Middle frontal gyrus (tissue), 1 donor: ENCODE results near the gene OTUB1.

Experiments used
- DNase-seq: peaks from one replicate; pipeline ENCODE4 v3.0.0-alpha.2; 2015; ENCODE audit warnings: low spot score; ENCODE audit errors: extremely low spot score

The OTUB1 gene

GRCh38 chr11:64022125-64022784, 36.0 kb downstream of the OTUB1 start:
- DNase-seq = no peak

DNA sequence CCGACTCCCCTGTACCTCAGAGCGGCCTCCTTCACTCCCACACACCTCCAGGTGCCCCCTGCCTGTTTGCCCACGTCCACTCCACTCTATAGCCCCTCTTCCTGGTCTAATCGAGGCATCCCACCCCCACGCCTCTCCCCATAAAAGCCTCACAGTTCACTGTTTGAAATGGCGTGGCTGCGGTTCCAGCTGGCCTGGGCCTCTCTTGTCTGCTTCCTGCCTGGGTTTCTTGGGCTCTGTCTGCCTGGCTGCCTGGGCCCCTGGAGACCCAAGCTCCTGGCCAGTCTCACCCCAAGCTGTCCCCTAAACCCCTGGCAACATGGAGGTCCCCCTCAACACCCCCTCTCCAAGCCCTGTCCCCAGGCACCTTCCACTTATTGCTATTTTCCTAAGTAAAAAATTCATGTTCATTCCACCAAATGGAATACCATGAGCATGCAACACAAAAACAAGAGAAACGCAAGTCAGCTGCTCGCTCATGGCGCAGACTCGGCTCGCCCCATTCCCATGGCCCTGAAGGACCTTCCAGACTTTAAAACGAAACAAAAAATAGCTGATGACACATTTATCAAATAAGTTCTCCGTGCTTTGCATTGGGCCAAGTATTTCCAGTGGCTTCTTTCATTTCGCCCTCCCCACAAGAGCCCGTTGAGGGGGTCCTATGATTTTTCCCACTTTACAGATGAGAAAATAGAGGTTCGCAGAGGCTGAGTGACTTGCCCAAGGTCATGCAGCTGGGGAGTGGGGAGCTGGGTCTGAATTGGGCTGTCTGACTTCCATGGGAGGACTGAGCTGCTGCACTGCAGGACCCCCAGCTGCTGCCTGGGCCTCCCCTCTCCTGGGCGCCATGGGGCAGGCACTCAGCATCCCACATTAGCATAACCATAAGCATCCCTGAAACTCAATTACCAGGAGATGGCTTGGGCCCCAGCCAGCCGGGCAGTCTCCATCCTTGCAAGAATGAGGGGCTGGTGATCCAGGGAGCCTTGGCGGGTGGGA, 37.8 kb downstream of the OTUB1 start:
- no peak for DNase-seq

- no peak for DNase-seq
Measured at GRCh38 chr11:64025205-64025604, 39.0 kb downstream of the OTUB1 start.

DNA sequence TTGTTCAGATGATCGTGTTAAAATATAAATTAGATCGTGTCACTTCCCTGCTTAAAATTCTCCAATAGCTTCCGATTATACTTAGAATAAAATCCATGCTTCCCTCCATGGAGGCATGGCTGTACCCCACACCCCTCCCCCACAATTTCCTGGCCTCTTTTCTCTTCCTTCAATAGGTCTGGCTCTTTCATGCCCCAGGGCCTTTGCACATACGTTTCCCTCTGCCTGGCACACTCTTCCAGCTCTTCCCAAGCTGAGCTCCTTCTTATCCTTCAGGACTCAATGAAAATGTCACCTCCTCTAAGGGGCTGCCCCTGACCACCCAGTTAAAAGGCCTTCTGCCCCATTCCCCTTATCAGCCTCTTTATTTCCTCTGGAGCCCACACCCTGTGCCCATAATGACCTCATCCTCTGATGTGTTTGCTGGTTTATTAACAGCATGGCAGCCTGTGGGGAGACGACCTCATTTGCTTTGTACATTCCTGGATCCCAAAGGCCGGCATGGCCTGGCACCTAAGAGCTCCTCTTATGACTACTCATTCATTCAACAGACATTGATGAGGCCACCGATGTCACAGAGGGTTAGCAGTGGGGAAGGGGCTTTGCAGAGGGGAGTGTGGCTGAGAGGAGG, 40.5 kb downstream of the OTUB1 start:
- no peak for DNase-seq

- no peak for DNase-seq
Measured at GRCh38 chr11:64027651-64028397, 41.6 kb downstream of the OTUB1 start.

- no peak for DNase-seq
Measured at GRCh38 chr11:64028398-64029115, 42.3 kb downstream of the OTUB1 start.

DNA sequence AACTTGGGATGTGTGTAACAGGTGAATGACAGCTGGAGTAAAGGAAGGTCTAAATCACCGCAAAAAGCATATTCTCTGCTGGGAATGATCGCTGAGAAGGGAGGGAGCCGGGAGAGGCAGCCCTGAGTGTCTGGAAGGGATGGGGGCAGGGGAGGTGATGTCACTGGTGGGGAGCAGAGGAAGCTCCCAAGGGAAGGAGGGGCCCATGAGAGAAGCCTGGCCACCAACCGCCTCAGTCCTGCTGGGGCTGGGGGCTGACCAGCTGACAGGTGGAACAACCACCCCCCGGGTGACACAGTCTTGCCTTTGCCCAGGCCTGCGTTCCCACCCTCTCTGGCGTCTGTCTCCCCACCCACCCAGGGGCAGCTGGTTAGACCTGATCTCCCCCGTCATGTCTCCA, 43.5 kb downstream of the OTUB1 start:
- DNase-seq = no peak

- no peak for DNase-seq
Measured at GRCh38 chr11:64031001-64031400, 44.8 kb downstream of the OTUB1 start.

- no peak for DNase-seq
Measured at GRCh38 chr11:64032050-64032449, 45.8 kb downstream of the OTUB1 start.

DNA sequence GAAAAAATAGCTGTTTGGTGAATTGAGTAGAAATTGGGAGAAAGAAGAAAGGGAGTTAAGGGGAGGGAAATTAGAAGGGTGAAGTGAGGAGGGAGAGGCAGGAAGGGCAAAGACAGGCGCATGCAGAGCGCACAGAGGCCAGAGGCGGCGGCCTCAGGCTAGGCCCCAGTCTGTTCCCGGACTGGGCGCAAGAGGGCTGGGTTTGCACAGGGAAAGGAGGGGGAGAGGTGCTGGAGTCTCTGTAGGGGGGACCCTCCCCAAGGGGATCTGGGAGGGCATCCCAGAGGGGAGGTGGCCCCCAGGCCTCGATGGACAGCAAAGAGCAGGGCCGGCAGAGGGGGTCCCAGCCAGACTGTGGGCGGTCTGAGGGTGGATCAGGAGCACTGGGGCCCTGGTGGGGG, 48.2 kb downstream of the OTUB1 start:
- DNase-seq = no peak

GRCh38 chr11:64035081-64035524, 48.9 kb downstream of the OTUB1 start:
- DNase-seq = no peak

- DNase-seq = no peak
Measured at GRCh38 chr11:64035576-64035975, 49.3 kb downstream of the OTUB1 start, which contains the start of gene FLRT1. TSS of gene FLRT1 (plus strand) at chr11:64035931. CDS start at chr11:64116268, 80,337 bp downstream.

DNA sequence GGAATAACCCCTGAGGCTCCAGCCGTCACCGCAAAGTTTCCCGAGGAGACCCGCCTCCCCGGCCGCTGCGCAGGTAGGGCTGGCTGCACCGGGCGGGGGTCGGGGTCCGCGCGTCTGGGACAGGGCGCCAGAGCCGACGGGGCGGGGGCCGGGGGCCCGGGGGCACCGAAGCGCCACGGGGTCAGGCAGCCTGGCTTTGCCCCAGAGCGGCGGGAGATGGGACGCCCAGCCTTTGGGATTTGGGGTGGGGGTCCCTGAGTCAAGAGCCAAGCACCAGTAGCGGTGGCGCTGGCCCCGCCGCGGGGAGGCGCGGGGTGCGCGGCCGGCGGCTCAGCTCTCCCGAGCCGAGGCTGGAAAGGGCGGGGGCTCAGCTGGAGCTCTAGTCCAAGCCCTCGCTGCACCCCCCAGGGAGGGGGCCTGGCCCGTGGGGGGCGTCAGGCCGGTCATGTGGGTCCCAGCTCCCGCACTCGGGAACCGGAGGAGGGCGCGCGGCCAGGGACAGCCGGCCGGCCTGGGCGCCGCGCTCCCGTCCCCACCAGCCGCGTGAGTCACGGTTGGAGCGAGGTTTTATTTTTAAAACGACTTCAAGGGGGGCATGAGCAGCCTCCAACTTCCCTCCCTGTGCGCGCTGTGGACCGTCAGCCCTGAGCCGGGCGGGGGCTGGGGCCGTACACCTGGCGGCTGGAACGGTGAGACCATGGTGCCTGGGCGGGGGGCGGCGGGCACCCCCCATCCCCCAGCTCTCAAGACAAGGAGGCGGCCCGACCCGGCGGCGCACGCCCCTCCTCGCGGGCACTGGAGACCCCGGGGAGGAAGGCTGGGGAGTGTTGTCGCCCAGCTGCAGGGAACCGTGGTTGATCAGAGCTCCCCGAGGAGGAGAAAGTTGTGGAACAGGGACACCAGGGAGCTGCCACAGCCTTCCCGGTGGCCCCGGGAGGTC, 50.1 kb downstream of the OTUB1 start:
- DNase-seq = peak; percentile 25

DNA sequence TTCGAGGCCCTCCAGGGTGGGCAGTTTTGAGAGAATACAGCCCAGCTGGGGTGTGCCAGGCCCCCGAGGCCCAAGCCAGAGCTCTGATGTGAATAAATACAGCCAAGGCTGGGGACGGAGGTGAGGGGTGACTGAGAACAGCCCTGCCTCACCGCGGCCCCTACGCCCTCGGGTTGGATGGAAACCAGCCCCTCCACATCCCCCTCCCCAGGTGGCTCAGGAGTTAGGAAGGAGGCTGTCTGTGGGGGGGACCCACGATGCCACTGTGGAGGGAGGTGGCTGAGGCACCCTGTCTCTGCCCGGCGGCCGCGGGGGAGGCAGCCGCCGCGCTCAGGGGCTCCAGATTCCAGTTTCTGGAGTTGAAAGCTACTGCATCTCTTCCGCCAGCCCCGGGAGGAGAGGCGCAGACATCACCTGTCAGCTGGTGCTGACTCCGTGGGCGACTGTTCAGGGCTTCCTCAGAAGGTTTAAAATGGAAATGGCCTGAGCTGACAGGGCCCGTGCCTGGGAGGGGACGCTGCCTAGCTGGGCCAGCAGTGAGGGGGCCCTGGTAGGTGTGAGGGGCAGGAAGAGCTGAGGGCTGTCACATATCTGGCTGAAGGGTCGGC, 50.9 kb downstream of the OTUB1 start:
- DNase-seq = peak; percentile 18

DNA sequence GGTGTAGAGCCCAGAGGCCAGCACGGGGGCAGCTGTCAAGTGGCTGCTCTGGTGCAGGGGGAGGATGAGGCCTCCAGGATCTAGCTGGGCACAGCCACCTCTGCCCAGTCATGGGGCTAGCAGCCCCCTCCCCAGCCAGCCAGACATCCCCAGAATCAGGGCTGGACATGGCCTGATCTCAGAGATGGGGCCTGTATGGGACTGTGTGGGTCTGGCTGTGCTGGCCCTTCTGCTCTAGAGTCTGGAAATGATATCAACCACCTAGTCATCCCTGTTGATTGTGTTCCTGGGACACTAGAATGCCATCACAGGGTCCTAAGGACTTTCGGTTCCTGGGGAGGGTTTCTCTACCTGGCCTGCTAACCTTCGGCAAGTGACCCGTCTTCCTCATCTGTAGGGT, 52.3 kb downstream of the OTUB1 start:
- DNase-seq = no peak

DNA sequence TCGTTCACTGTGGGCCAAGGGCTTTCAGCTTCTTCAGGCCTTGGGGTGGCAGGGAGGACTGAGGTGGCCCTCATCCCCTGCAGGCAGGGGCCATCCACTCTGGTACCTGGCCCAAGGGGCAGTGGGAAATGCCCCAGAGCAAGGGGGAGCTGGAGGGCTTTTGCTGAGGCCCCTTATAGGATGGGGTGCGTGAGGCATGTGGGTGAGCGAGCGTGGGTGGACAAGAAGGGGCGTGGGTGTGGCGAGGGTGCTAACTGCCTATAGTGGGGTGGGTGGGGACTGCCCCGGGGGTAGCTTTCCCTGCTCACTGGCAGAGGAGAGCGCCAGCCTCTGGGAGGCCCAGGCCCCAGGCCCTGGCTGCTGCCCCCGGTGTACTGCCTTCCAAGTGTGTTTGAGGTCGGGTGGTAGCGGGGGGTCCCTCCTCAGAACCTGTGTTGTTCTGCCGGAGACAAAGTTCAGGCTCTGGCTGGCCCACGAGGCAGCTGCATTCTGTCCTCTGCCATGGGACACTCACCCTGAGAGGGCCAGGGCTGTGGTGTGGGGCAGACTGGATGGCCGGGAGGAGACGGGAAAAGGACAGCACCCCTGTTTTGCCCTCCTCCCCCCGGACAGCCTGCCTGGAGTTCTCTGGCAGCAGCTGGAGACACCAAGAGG, 52.9 kb downstream of the OTUB1 start:
- DNase-seq = no peak

GRCh38 chr11:64040684-64041322, 54.6 kb downstream of the OTUB1 start:
- DNase-seq = no peak

- DNase-seq = no peak
Measured at GRCh38 chr11:64041846-64042245, 55.6 kb downstream of the OTUB1 start.
